Neural cell (in vitro differentiated cells): ENCODE measurements around the gene USP48. TPM values are rescaled to one million over a fixed set of nuclear protein-coding genes. Genes with fewer than 3 reads are reported as not detected.

Experiments used
- H2AFZ ChIP-seq: fragments of 200-600, 300-800 bp; sonication (generic), shearing (Covaris generic); 2 replicates; pipeline ENCODE4 v1.6.0; 2014; ENCODE audit warnings: low read depth, mild to moderate bottlenecking, antibody characterized with exemption, low read length, moderate library complexity
- H3F3A ChIP-seq: fragments of 200-600 bp; shearing (Covaris generic); 2 replicates; pipeline ENCODE4 v1.6.1; 2016; ENCODE audit warnings: mild to moderate bottlenecking, moderate library complexity, mixed read lengths, antibody characterized with exemption, low read length; ENCODE audit not compliant: insufficient read depth, poor library complexity, severe bottlenecking
- H3K27ac ChIP-seq: fragments of 200-600, 300-800 bp; sonication (generic), shearing (Covaris generic); 2 replicates; pipeline ENCODE4 v1.5.1; 2014; ENCODE audit warnings: mild to moderate bottlenecking, low read length, moderate library complexity
- H3K27me3 ChIP-seq: fragments of 300-800, 200-600 bp; sonication (generic), shearing (Covaris generic); 2 replicates; pipeline ENCODE4 v1.6.0; 2014; ENCODE audit warnings: mild to moderate bottlenecking, low read depth, low read length, moderate library complexity; ENCODE audit not compliant: insufficient read depth
- H3K36me3 ChIP-seq: fragments of 300-800, 200-600 bp; sonication (generic), shearing (Covaris generic); 2 replicates; pipeline ENCODE4 v1.5.1; 2014; ENCODE audit warnings: mild to moderate bottlenecking, antibody characterized with exemption, low read length, moderate library complexity; ENCODE audit not compliant: insufficient read depth
- H3K4me2 ChIP-seq: fragments of 300-800, 200-600 bp; sonication (generic), shearing (Covaris generic); 2 replicates; pipeline ENCODE4 v1.6.0; 2014; ENCODE audit warnings: mild to moderate bottlenecking, low read length
- H3K4me3 ChIP-seq: fragments of 300-800, 200-600 bp; sonication (generic), shearing (Covaris generic); 2 replicates; pipeline ENCODE4 v1.5.1; 2014; ENCODE audit warnings: mild to moderate bottlenecking, low read length, moderate library complexity
- H3K79me2 ChIP-seq: fragments of 200-600 bp; shearing (Covaris generic); replicated peaks from 2 replicates; pipeline ENCODE4 v1.6.0; 2014; ENCODE audit warnings: mild to moderate bottlenecking, low read length, moderate library complexity; ENCODE audit not compliant: insufficient read depth
- H3K9ac ChIP-seq: fragments of 300-800, 200-600 bp; sonication (generic), shearing (Covaris generic); 2 replicates; pipeline ENCODE4 v1.6.1; 2016; ENCODE audit warnings: mild to moderate bottlenecking, low read length, mixed read lengths
- H3K9me2 ChIP-seq: fragments of 200-600 bp; shearing (Covaris generic); 2 replicates; pipeline ENCODE4 v1.6.1; 2016; ENCODE audit warnings: mild to moderate bottlenecking, low read length, mixed read lengths; ENCODE audit not compliant: insufficient read depth
- H3K9me3 ChIP-seq: fragments of 200-600, 300-800 bp; sonication (generic), shearing (Covaris generic); 2 replicates; pipeline ENCODE4 v1.6.1; 2016; ENCODE audit warnings: mild to moderate bottlenecking, mixed run types, low read length, moderate library complexity, mixed read lengths
- H4K20me1 ChIP-seq: fragments of 200-600 bp; shearing (Covaris generic); 2 replicates; pipeline ENCODE4 v1.6.1; 2016; ENCODE audit warnings: mild to moderate bottlenecking, mixed run types; ENCODE audit not compliant: insufficient read depth
- CTCF ChIP-seq: fragments of 450-650 bp; IDR thresholded peaks from 2 replicates; pipeline ENCODE4 v1.5.1; 2014; ENCODE audit warnings: antibody characterized with exemption, mild to moderate bottlenecking, moderate library complexity; ENCODE audit not compliant: poor library complexity, severe bottlenecking
- EP300 ChIP-seq: fragments of 450-650 bp; conservative IDR thresholded peaks from 2 replicates; pipeline ENCODE4 v1.6.1; 2014; ENCODE audit warnings: antibody characterized with exemption, mild to moderate bottlenecking, moderate library complexity; ENCODE audit not compliant: poor library complexity, severe bottlenecking
- EZH2 ChIP-seq: fragments of 200-600, 300-800 bp; shearing (Covaris generic), sonication (generic); IDR thresholded peaks from 2 replicates; pipeline ENCODE4 v1.6.1; 2014; ENCODE audit warnings: antibody characterized with exemption, low read length, borderline replicate concordance, mild to moderate bottlenecking; ENCODE audit not compliant: insufficient read depth, poor library complexity, severe bottlenecking
- MXI1 ChIP-seq: fragments of 450-650 bp; conservative IDR thresholded peaks from 2 replicates; pipeline ENCODE4 v1.6.1; 2014; ENCODE audit warnings: antibody characterized with exemption, mild to moderate bottlenecking; ENCODE audit not compliant: poor library complexity, severe bottlenecking
- POLR2AphosphoS5 ChIP-seq: IDR thresholded peaks from 2 replicates; pipeline ENCODE4 v1.6.1; 2012
- RAD21 ChIP-seq: fragments of 450-650 bp; conservative IDR thresholded peaks from 2 replicates; pipeline ENCODE4 v1.6.1; 2014; ENCODE audit warnings: antibody characterized with exemption, mild to moderate bottlenecking, moderate library complexity
- SMC3 ChIP-seq: fragments of 450-650 bp; conservative IDR thresholded peaks from 2 replicates; pipeline ENCODE4 v1.6.1; 2014; ENCODE audit warnings: antibody characterized with exemption, mild to moderate bottlenecking, moderate library complexity; ENCODE audit not compliant: poor library complexity
- TAF1 ChIP-seq: IDR thresholded peaks from 2 replicates; pipeline ENCODE4 v1.6.1; 2012; ENCODE audit warnings: low read depth
- polyA plus RNA-seq: library from polyadenylated mRNA; depleted of rRNA; stranded (reverse); fragments of >200 nt; gene quantifications from 2 replicates; pipeline ENCODE4 v1.2.3, GENCODE V29; 2014
- TF ChIP-seq, protein P1 (sequence below): IDR thresholded peaks from 2 replicates; pipeline ENCODE4 v1.6.1; 2012; ENCODE audit warnings: borderline replicate concordance

Gene USP48
- polyA plus RNA-seq, 1 donor from 2014 or later: 67.2 TPM

DNA sequence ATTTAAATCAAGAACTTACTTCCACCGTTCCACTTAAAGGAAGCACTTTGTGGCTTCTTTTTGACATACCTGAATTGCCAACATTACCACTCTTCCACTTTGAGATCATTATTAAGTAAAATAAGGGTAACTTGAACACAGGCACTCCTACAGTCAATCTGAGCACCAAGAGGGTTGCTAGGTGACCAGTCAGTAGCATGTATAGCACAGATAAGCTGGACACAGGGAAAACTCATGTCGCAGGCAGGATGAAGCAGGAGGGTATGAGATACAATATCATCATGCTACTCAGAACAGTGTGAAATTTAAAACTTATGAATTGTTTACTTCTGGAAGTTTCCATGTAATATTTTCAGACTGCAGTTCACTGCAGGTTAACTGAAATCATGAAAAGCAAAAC is 66.8 kb downstream of the USP48 start:
- no peak overlapping the region for H3K4me2 ChIP-seq
- no peaks in the 10 kb centered on the region for H3K79me2 ChIP-seq
- no peaks in the 10 kb centered on the region for H3K9me3 ChIP-seq
- H3K4me3 ChIP-seq: no peak overlapping the region
- TF ChIP-seq POLR2AphosphoS5 (no peak), EZH2 (no peak), RAD21 (no peak), EP300 (no peak), CTCF (no peak), MXI1 (no peak), TAF1 (no peak), SMC3 (no peak)
- TF ChIP-seq, protein P1, sequence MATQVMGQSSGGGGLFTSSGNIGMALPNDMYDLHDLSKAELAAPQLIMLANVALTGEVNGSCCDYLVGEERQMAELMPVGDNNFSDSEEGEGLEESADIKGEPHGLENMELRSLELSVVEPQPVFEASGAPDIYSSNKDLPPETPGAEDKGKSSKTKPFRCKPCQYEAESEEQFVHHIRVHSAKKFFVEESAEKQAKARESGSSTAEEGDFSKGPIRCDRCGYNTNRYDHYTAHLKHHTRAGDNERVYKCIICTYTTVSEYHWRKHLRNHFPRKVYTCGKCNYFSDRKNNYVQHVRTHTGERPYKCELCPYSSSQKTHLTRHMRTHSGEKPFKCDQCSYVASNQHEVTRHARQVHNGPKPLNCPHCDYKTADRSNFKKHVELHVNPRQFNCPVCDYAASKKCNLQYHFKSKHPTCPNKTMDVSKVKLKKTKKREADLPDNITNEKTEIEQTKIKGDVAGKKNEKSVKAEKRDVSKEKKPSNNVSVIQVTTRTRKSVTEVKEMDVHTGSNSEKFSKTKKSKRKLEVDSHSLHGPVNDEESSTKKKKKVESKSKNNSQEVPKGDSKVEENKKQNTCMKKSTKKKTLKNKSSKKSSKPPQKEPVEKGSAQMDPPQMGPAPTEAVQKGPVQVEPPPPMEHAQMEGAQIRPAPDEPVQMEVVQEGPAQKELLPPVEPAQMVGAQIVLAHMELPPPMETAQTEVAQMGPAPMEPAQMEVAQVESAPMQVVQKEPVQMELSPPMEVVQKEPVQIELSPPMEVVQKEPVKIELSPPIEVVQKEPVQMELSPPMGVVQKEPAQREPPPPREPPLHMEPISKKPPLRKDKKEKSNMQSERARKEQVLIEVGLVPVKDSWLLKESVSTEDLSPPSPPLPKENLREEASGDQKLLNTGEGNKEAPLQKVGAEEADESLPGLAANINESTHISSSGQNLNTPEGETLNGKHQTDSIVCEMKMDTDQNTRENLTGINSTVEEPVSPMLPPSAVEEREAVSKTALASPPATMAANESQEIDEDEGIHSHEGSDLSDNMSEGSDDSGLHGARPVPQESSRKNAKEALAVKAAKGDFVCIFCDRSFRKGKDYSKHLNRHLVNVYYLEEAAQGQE: no peak
- no peaks in the 10 kb centered on the region for H3F3A ChIP-seq
- no peaks in the 10 kb centered on the region for H3K27me3 ChIP-seq
- no peak overlapping the region for H3K9ac ChIP-seq
- no peaks in the 10 kb centered on the region for H3K9me2 ChIP-seq
- peaks cover 5% of the 10 kb centered on the region for H3K36me3 ChIP-seq
- H4K20me1 ChIP-seq: no peaks in the 10 kb centered on the region
- no peak overlapping the region for H2AFZ ChIP-seq
- no peak overlapping the region for H3K27ac ChIP-seq

DNA sequence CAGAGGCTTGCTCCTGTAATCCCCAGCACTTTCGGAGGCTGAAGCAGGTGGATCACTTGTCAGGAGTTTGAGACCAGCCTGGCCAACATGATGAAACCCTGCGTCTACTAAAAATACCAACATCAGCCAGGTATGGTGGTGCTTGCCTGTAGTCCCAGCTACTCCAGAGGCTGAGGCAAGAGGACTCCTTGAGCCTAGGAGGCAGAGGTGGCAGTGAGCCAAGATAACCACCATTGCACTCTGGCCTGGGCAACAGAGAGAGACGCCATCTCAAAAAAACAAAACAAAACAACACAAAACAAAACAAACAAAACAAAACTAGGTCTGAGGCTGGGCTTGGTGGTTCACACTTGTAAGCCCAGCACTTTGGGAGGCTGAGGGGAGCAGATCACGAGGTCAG is 75.1 kb downstream of the USP48 start:
- H3K36me3 ChIP-seq: peaks cover 3% of the 10 kb centered on the region
- H3K27ac ChIP-seq: no peak overlapping the region

More for the DNA sequence above, 75.1 kb downstream of the USP48 start:
- Histone ChIP-seq H4K20me1 (no peaks in the 10 kb centered on the region), H3K79me2 (no peaks in the 10 kb centered on the region), H3F3A (no peaks in the 10 kb centered on the region), H3K27me3 (no peaks in the 10 kb centered on the region), H3K9me3 (no peaks in the 10 kb centered on the region), H3K4me2 (no peak overlapping the region), H2AFZ (no peak overlapping the region), H3K4me3 (no peak overlapping the region), H3K9ac (no peak overlapping the region), H3K9me2 (no peaks in the 10 kb centered on the region)
- TF ChIP-seq CTCF (no peak), POLR2AphosphoS5 (no peak)
